Measurements from ENCODE around the gene ANKRD10.
"Not testable (repeated sequence)": the region's sequence is repeated elsewhere in the genome, so short reads cannot be mapped to it uniquely, and the experiment has no call there.

GRCh38 chr13:110947338-110947737 is 32.5 kb upstream of the ANKRD10 start:
- not testable (repeated sequence) for TF ChIP-seq EZH2phosphoT487 (IDR thresholded peaks at IDR 0.05; ENCODE audit: insufficient read depth, low read depth); EZH2 (IDR thresholded peaks at IDR 0.05; ENCODE audit: insufficient read depth, poor library complexity, severe bottlenecking)
